Fibroblast of skin of scalp (primary cell): ENCODE results near the gene CAPN10.

Experiments used
- DNase-seq: peaks from one replicate; pipeline ENCODE4 v3.0.0-alpha.2; 2013

CAPN10 gene

DNA sequence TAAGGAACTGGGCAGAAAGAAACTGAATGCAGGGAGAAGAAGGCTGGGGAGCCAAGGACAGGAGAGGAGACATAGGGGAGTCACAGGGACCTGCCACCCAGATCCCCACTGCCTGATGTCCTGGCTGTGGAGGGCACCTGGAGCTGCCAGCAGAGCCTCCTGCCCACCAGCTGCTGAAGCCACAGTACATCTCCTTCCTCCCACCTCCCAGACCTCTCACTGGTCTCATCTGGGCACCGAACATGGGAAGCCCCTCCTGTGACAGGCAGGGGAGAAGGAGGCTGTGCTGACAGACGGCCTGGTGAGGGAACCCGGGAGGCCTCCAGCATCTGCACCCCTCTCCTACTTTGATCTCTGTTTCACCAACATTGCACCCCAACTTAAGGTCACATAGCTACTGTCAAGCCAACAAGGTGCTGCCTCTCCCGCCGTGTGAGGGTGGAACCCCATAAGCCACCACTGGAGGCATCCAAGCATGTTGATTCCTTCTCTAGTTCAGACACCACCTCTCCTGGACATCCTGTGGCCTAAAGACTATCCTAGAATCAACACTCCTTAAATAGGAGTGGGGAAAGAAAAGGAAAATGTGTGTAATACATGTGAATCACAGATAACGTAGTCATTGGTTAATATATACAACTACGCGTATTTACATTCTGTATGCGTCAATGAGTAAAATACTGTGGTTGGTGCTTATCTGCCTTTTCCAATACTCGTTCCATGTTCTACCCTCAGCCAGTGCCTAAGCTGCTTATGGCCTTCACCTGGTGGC, 21.8 kb upstream of the CAPN10 start:
- DNase-seq, result no peak

DNA sequence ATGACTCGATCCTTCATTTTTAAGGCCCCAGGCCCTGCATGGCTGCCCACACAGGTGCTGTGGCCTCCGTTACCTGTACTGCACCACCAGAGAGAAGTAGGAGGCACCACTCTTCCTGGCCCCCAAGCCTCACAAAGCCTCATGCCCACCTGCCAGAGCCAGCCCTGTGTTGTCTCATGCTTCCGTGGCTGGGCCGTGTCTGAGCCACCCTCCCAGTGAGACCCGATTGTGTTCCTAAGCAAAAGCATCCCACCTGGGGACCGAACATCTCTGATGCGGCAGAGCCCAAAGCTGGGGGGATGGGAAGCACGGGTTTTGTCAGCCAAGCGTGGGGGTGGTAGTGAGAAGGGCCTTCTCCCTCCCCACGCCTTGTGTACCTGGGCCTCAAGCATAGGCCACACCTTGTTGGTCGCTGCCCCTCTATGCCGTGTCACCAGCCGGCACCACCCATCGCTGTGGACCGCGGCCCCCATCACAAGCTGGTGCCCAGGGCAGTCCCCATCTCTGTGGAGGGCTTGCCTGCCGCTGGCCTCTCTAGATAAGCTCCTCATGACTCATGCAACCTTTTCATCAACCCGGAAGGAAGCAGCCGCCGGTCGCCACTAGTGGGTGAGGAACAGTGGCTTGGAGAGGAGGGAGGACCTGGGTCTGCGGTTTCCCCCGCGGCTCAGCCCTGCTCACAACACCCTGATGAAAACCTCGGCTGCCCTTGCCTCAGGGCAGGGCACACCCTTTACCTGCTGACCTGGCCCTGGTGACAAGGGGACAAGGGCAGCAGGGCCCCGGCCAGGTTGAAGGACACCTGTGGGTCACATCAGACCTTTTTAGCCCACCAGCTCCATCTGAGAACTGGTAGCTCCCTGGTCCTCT, 21.0 kb upstream of the CAPN10 start:
- DNase-seq, result peak; percentile 47

DNA sequence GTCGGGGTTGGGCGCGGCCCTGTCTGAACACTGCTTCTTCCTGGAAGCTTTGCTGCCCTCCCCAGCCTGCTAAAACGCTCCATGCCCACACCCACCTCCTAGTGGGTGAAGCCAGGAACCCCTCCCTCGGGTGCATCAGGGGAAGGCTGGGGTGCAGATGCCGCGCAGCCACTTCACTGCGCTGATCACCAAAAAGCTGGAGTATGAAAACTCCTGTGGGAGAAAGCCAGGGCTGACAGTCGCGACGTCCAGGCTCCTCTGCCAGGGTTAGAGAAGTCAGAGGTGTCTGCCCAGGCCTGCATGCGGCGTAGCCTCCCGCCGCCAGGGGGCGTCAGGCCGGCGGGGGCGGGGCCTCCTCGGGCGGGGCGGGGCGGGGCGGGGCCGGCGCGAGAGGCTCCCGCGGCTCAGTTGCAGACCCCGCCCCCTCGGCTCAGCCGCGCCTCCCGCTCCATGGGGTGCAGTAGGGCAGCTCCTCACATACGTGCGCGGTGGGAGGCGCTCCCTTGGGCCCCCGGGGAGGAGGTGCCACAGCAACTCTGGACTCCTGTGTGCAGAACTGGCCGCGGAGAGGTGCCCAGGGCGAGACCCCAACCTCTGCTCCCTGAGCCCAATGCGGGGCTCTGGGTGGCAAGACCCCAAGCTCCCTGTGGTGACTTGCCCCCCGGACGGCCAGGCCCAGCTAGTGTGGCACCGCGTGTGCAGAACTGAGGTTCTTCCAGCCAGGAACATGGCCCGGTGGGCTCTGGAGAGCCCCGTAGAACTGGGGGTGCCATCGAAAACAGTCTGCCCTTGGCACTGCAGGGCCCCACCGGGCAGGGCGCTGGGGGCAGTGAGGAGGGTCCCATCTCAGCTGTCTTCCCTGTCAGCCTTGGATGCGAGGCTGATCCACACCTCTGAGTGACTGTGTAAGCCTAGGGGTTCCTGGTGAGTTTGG, 20.1 kb upstream of the CAPN10 start:
- peak; percentile 88 for DNase-seq

DNA sequence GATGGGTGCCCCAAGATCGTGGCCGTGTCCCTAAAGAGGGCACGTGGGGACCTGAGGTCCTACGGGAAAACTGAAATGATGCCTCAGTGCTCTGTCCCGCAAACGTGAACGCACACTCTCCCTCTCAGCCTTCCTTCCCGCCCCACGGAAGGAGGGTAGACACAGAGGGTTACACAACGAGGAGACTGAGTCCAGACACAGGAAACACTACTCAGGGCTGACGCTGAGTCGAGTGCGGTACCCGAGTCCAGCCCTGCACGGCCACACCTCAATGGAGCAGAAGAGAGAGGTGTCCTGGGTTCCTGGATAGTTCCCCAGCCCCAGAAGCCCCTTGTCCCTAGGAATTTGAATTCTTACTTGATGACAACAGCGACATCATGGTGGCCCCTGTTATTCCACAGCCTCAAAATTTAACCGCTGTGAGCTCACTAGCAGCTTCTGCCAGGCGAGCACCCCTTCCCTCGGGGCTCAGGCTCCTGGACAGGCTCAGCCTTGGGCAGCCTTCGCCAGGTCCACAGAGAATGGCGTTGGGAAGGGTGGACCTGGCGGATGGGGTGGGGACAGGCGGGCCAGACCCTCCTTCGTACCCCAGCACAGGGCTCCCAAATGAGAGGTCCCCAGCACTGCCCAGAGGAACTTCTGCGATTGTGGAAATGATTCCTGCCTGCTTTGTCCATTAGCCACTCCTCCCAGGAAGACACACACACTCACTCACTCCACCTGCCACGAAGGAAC, 19.2 kb upstream of the CAPN10 start:
- DNase-seq, result no peak

DNA sequence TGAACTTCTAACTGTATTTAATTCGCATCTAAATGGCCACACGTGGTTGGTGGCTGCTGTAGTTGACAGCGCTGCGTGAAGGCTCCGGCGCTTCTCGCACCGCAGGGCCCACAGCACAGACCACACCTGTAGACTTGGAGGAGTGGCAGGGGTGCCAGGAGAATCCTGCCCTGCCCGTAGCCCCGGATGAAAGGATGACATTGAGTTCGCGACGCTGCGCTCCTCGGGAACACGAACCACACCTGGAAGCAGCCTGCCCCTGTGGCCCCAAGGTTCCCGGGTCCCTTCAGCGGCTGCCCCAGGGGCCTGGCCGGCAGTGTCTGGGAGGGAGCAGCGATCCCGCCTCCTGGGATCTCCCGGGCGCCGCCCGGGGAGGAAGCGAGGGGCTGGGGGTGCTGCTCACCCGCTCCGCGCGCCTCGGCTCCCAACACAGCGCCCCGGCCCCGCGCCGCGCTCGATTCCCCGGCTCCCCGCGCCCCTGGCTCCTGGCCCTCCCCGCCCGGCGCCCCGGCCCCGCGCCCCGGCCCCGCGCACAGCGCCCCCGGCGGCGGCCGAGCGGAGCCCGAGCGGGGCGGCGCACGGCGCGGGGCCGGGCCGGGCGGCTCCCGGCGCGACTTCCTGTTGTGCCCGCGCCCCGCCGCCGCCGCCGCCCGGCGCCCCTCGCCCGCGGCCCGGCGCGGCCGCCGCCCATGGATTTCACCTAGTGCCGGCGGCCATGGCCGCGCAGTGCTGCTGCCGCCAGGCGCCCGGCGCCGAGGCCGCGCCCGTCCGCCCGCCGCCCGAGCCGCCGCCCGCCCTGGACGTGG, 18.5 kb upstream of the CAPN10 start, which contains the start of gene RNPEPL1:
TSS of gene RNPEPL1 (plus strand) at position 613 of the 806 bp plus-strand sequence. CDS start at position 716, 103 bp downstream.
- peak; percentile 47 for DNase-seq

DNA sequence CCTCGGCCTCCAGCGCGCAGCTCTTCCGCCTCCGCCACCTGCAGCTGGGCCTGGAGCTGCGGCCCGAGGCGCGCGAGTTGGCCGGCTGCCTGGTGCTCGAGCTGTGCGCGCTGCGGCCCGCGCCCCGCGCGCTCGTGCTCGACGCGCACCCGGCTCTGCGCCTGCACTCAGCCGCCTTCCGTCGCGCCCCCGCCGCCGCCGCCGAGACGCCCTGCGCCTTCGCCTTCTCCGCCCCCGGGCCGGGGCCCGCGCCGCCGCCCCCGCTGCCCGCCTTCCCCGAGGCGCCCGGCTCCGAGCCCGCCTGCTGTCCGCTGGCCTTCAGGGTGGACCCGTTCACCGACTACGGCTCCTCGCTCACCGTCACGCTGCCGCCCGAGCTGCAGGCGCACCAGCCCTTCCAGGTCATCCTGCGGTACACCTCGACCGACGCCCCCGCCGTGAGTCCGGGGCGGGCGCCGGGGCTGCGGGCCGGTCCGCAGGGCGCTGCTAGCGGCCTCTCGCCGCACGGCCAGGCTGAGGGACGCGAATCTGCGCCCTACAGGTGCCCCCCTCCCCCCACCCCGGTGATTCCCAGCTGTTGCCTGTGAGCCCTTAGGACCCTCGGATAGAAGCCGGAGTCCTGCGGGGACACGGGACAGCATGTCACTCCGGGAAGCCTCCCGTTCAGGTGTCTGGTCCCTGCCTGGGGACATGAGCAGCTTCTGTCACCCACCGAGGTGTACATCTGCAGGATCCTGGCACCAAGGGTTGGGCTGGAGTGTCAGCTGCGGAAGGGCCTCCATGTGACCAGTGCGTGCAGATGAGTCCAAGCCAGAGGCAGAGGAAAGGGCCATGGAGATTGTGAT, 17.6 kb upstream of the CAPN10 start:
- peak; percentile 57 for DNase-seq

DNA sequence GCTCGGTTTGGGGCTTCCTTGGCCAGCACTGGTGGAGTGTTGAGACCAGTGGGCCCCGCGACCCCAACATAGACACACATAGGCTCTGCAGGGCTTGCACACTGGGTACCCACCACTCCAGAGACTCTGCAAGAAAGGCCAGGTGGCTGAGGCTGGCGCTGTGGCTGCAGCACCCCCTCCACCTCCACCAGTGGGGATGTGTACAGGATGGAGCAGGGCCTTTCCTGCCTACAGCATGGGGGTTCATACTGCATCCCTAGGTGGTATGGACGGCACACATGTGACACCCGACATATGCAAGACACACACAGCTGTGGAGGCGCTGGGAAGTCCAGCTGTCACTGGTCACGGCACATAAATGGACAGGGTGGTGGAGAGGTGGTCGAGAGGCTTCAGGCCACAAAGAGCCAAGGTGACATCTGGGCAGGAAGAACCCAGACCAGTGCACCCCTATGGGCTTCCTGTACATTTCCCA, 17.0 kb upstream of the CAPN10 start:
- no peak for DNase-seq

DNA sequence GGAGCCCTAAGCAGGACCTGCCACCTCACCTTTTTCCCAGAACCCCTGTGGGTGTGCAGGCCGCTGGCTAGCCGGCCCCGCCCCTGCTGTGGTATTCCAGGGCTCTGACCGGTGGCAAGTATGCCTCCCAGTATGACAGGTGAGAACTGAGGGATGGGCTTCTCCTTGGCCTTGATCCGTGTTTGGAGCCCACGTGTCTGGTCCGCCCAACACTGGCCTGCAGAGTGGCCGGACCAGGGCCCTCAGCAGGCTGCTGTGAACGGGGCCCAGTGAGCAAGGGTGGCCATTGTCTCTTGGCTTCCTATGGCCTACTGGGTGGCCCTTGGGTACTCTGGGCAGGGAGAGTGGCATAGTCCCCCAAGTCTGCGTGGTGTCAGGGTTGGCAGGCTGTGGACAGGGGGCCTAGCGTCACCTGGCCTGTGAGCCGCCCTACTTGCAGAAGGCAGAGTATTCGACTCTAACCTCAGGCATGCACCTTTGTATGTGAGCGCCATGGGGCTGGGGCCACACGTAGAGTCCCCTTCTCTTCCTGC, 16.5 kb upstream of the CAPN10 start:
- DNase-seq, result no peak

DNA sequence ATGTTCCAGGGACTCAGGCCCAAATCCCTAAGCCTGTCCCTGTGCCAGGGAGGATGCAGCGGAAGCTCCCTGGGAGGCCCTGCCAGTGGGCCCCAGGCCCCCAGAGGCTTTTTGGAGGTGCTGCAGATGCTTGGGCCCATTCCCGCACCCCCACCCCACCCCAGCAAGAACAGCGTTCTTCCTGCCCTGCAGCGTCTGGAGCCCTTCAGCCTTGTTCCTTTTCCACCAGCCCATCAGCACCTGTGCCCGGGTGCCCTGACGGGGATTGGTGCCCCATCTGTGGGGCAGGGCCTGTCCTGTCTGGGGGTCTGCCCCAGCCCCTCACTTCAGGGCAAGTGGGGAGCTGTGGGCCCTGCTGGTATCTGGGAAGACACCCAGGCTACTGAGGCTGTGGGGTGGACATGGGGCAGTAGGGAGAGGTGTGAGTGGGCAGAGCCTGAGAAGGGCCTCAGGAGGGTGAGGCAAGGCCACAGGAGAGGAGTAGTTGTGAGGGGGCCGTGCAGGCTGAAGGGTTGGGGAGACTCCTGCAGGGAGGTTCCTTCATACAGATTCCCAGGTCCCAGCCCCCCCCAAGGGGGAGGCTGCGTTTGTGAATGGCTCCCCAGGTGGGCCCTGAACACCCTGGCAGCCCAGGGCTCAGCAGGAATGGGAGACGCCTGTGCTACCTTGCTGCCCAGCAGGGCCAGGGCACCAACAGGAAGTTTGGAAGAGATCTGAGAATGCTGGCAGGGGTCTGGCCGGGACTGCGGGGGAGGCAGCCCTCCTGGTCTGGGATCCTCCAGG, 15.8 kb upstream of the CAPN10 start:
- no peak for DNase-seq

DNA sequence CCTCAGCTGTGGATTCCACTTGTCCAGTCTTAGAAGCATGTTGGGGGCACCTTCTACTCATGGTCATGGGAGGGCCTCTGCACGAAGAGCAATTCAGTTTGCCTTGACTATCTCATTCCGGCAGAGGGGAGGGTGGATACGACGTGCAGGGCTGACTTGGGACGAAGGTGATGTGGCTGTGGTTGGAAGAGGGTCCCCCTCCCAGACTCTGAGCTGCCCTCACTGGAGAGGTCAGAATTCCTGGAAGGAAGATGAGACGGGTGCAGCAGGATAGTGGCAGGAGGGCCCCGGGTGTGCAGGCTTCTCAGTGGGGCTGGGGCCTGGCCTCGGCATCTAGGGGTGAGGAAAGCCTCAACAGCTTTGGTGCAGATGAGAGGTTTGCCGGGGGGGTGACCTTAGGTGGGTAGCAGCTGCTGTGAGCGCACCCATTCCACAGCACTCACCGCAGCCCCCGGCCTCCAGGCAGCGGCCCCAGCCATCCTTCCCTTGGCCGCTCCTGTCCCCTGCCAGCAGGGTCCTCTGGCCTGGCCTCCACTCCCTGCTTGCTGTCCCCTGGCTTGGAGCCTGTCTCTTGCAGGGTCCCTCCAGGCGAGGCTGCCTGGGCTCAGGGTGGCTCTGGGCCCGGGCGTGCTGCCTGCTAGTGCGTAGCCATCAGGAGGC, 15.1 kb upstream of the CAPN10 start:
- no peak for DNase-seq

DNA sequence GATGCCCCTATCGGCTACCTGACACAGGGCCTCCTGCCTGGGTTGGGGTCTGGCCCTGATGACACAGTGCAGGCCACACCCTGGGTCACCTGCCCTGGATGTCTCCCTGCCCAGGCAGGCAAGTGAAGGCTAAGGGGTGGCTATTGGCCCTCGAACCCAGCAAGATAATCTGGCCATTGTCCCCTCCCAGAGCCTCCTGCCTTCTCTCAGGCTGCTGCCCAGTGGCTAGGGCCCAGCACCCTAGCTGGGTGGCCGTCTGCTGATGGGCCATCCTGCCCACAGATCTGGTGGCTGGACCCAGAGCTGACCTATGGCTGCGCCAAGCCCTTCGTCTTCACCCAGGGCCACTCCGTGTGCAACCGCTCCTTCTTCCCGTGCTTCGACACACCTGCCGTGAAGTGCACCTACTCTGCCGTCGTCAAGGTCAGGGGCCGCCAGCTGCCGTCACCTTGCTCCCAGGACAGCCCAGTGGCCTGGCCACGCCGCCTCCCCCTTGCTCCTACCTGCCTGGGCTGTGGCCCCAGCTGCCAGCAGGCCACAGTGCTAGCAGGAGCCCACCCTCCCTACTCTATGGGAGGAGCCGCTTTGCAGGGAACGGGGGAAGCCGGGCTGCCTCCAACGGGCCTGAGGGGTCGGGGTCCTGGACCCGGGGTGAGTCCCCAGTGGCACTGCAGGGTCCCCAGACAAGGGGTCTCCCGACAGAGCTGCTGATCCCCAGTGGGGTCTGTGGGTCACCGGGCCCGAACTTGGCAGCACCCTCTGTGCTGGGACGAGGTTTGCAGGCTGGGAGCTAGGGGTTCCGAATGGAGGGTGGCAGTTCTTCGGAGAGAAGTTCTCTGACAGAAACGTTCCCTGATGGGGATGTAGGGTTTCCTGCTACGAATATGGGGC, 14.1 kb upstream of the CAPN10 start:
- DNase-seq, result no peak

DNA sequence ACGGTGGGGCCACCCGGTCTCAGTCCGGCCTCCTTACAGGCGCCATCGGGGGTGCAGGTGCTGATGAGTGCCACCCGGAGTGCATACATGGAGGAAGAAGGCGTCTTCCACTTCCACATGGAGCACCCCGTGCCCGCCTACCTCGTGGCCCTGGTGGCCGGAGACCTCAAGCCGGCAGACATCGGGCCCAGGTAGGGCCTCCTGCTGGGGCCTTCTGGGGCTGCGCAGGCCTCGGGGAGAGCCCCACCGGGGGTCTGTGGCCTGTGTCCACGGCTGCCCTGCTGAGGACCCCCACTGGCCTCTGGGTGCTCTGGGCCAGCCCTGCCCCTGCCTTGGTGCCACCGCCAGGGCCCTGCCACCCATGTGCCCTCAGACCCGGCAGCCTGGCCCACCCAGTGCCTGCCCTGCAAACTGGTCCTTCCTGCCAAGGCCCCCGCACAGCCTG, 13.4 kb upstream of the CAPN10 start:
- no peak for DNase-seq

DNA sequence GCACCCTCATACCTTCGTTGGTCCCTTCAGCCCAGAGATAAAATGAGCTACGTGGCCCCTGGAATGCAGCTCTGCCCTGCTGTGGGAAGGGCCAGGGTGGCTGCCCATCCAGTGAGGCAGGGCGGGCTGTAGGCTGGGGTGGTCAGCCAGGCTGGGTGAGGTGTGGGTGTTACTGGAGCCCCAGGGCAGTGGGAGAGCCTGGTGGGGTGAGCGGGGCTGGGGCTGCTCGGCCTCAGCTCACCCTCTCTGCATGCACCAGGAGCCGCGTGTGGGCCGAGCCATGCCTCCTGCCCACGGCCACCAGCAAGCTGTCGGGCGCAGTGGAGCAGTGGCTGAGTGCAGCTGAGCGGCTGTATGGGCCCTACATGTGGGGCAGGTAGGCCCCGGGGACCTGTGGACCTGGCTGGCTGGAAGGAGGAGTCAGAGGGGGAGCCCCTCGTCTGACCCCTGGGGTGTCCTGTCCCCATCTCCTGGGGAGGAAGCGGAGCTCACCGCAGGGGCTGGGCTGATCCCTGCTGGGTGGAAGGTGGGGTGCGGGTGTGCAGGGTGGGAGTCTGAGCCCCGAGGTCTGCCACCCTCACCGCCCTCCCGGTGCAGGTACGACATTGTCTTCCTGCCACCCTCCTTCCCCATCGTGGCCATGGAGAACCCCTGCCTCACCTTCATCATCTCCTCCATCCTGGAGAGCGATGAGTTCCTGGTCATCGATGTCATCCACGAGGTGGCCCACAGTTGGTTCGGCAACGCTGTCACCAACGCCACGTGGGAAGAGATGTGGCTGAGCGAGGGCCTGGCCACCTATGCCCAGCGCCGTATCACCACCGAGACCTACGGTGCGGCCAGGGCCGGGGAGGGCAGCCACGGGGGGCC, 12.8 kb upstream of the CAPN10 start:
- DNase-seq, result no peak

DNA sequence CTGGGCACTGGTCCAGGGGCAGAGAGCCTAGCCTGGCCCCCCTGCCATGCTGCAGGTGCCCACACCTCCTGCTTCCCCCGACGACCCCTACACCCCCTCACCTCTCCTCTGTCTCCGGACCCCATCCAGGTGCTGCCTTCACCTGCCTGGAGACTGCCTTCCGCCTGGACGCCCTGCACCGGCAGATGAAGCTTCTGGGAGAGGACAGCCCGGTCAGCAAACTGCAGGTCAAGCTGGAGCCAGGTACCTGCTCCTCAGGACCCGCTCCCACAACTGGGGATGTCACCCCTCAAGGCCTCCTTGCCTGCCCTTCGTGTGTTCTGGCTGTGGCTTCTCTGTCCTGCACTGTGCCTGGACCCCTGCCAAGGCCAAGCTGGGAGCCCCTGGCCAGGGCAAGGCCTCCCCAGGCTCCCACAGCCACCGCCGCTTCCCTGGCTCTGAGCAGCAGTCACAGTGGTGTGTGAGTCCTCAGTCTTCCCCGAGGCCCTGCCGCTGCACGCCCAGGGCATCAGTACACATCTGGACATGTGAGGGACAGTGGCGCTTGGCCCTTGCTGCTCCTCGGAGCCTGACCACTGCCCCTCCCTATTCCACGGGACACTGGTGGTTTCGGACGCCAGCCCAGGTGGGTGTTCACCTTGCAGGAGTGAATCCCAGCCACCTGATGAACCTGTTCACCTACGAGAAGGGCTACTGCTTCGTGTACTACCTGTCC, 12.0 kb upstream of the CAPN10 start:
- DNase-seq, result no peak
